SK-N-SH treated with all-trans-retinoic acid at 6 μM for 48 hours (cell line): ENCODE data around the gene ITCH.

Experiments
- ATAC-seq: fragments of 200-7000 bp; cut with Tn5 transposase; 3 replicates; pipeline ENCODE4 v1.9.1; 2020; ENCODE audit warnings: mild to moderate bottlenecking, moderate library complexity
- ARNTL ChIP-seq: fragments of 450-650 bp; formaldehyde crosslinking; IDR thresholded peaks from 2 replicates; pipeline ENCODE4 v1.5.0; 2020; ENCODE audit warnings: low read depth, mild to moderate bottlenecking, moderate library complexity, borderline replicate concordance
- BACH2 ChIP-seq: fragments of 250-450 bp; sonication (Bioruptor Pico); IDR thresholded peaks from 2 replicates; pipeline ENCODE4 v1.9.0; 2021; ENCODE audit warnings: mild to moderate bottlenecking, borderline replicate concordance
- CREB5 ChIP-seq: fragments of 250-450 bp; sonication (Bioruptor Pico); IDR thresholded peaks from 2 replicates; pipeline ENCODE4 v1.5.1; 2020; ENCODE audit warnings: low read depth, mild to moderate bottlenecking, moderate library complexity
- CSDC2 ChIP-seq: fragments of 250-450 bp; sonication (Bioruptor Pico); IDR thresholded peaks from 2 replicates; pipeline ENCODE4 v1.5.0; 2020; ENCODE audit warnings: mild to moderate bottlenecking, moderate library complexity
- ESRRG ChIP-seq: fragments of 250-450 bp; sonication (Bioruptor Pico); IDR thresholded peaks from 2 replicates; pipeline ENCODE4 v1.6.1; 2021; ENCODE audit warnings: mild to moderate bottlenecking
- GLIS3 ChIP-seq: fragments of 250-450 bp; sonication (Bioruptor Pico); IDR thresholded peaks from 2 replicates; pipeline ENCODE4 v1.5.0; 2020; ENCODE audit warnings: mild to moderate bottlenecking, moderate library complexity
- ISL1 ChIP-seq: fragments of 250-450 bp; sonication (Bioruptor Pico); IDR thresholded peaks from 2 replicates; pipeline ENCODE4 v2.1.2; 2022; ENCODE audit warnings: mild to moderate bottlenecking, moderate library complexity
- OSR1 ChIP-seq: fragments of 250-450 bp; sonication (Bioruptor Pico); IDR thresholded peaks from 2 replicates; pipeline ENCODE4 v1.8.0; 2022; ENCODE audit warnings: moderate library complexity, mild to moderate bottlenecking, inconsistent platforms
- POU6F1 ChIP-seq: fragments of 250-450 bp; sonication (Bioruptor Pico); IDR thresholded peaks from 2 replicates; pipeline ENCODE4 v1.8.0; 2021; ENCODE audit warnings: low read depth, mild to moderate bottlenecking, moderate library complexity, borderline replicate concordance
- RARB ChIP-seq: fragments of 250-450 bp; sonication (Bioruptor Pico); IDR thresholded peaks from 2 replicates; pipeline ENCODE4 v1.8.0; 2021; ENCODE audit warnings: mild to moderate bottlenecking, moderate library complexity
- SNAI2 ChIP-seq: fragments of 250-450 bp; sonication (Bioruptor Pico); IDR thresholded peaks from 2 replicates; pipeline ENCODE4 v1.5.0; 2020; ENCODE audit warnings: mild to moderate bottlenecking, moderate library complexity
- TCF4 ChIP-seq: fragments of 250-450 bp; sonication (Bioruptor Pico); IDR thresholded peaks from 2 replicates; pipeline ENCODE4 v1.8.0; 2021; ENCODE audit warnings: mild to moderate bottlenecking, moderate library complexity, borderline replicate concordance
- TOX ChIP-seq: fragments of 250-450 bp; sonication (Bioruptor Pico); IDR thresholded peaks from 2 replicates; pipeline ENCODE4 v1.8.0; 2021; ENCODE audit warnings: mild to moderate bottlenecking, moderate library complexity, borderline replicate concordance
- TSHZ2 ChIP-seq: fragments of 250-450 bp; sonication (Bioruptor Pico); IDR thresholded peaks from 2 replicates; pipeline ENCODE4 v1.5.0; 2020; ENCODE audit warnings: mild to moderate bottlenecking, moderate library complexity
- ZC3H10 ChIP-seq: fragments of 250-450 bp; sonication (Bioruptor Pico); IDR thresholded peaks from 2 replicates; pipeline ENCODE4 v1.5.1; 2021; ENCODE audit warnings: mild to moderate bottlenecking, moderate library complexity
- ZFP3 ChIP-seq: fragments of 250-450 bp; sonication (Bioruptor Pico); IDR thresholded peaks from 2 replicates; pipeline ENCODE4 v1.5.0; 2020; ENCODE audit warnings: mild to moderate bottlenecking, moderate library complexity
- ZFP30 ChIP-seq: fragments of 450-650 bp; formaldehyde crosslinking; IDR thresholded peaks from 2 replicates; pipeline ENCODE4 v1.5.0; 2022; ENCODE audit warnings: mild to moderate bottlenecking, moderate library complexity
- ZNF565 ChIP-seq: fragments of 450-650 bp; formaldehyde crosslinking; conservative IDR thresholded peaks from 2 replicates; pipeline ENCODE4 v1.5.0; 2020; ENCODE audit warnings: low read depth, mild to moderate bottlenecking, moderate library complexity
- ZNF70 ChIP-seq: fragments of 450-650 bp; formaldehyde crosslinking; IDR thresholded peaks from 2 replicates; pipeline ENCODE4 v1.5.0; 2020; ENCODE audit warnings: mild to moderate bottlenecking, moderate library complexity
- ZNF8 ChIP-seq: fragments of 450-650 bp; formaldehyde crosslinking; IDR thresholded peaks from 2 replicates; pipeline ENCODE4 v1.5.0; 2020; ENCODE audit warnings: mild to moderate bottlenecking, moderate library complexity
- TF ChIP-seq, protein P1 (sequence below): fragments of 250-450 bp; sonication (Bioruptor Pico); IDR thresholded peaks from 2 replicates; pipeline ENCODE4 v1.8.0; 2020; ENCODE audit warnings: mild to moderate bottlenecking, moderate library complexity, borderline replicate concordance
- TF ChIP-seq, protein P2 (sequence below): fragments of 250-450 bp; sonication (Bioruptor Pico); IDR thresholded peaks from 2 replicates; pipeline ENCODE4 v1.5.1; 2021; ENCODE audit warnings: mild to moderate bottlenecking, moderate library complexity

Gene ITCH

GRCh38 chr20:34531608-34532265 is 168.7 kb downstream of the ITCH start (continued):
- no peak for TF ChIP-seq ZC3H10

GRCh38 chr20:34532320-34532719 is 169.2 kb downstream of the ITCH start:
- TF ChIP-seq, protein P1, sequence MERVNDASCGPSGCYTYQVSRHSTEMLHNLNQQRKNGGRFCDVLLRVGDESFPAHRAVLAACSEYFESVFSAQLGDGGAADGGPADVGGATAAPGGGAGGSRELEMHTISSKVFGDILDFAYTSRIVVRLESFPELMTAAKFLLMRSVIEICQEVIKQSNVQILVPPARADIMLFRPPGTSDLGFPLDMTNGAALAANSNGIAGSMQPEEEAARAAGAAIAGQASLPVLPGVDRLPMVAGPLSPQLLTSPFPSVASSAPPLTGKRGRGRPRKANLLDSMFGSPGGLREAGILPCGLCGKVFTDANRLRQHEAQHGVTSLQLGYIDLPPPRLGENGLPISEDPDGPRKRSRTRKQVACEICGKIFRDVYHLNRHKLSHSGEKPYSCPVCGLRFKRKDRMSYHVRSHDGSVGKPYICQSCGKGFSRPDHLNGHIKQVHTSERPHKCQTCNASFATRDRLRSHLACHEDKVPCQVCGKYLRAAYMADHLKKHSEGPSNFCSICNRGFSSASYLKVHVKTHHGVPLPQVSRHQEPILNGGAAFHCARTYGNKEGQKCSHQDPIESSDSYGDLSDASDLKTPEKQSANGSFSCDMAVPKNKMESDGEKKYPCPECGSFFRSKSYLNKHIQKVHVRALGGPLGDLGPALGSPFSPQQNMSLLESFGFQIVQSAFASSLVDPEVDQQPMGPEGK: no peak
- TF ChIP-seq TCF4 (CRISPR knock-in tag) (no peak), ZFP3 (CRISPR knock-in tag) (no peak), ESRRG (CRISPR knock-in tag) (no peak), TOX (CRISPR knock-in tag) (no peak), RARB (no peak), ZFP30 (CRISPR knock-in tag) (no peak)
- TF ChIP-seq, protein P2, sequence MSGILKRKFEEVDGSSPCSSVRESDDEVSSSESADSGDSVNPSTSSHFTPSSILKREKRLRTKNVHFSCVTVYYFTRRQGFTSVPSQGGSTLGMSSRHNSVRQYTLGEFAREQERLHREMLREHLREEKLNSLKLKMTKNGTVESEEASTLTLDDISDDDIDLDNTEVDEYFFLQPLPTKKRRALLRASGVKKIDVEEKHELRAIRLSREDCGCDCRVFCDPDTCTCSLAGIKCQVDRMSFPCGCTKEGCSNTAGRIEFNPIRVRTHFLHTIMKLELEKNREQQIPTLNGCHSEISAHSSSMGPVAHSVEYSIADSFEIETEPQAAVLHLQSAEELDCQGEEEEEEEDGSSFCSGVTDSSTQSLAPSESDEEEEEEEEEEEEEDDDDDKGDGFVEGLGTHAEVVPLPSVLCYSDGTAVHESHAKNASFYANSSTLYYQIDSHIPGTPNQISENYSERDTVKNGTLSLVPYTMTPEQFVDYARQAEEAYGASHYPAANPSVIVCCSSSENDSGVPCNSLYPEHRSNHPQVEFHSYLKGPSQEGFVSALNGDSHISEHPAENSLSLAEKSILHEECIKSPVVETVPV (CRISPR knock-in tag): no peak
- TF ChIP-seq, all 23 proteins: peak for 0

GRCh38 chr20:34532756-34533155 is 169.7 kb downstream of the ITCH start:
- ATAC-seq: no peak

More at GRCh38 chr20:34532320-34532719, 169.2 kb downstream of the ITCH start:
- no peak for ATAC-seq

GRCh38 chr20:34534391-34535165 is 171.5 kb downstream of the ITCH start:
- no peak for ATAC-seq

More at GRCh38 chr20:34532756-34533155, 169.7 kb downstream of the ITCH start:
- no peak for TF ChIP-seq RARB
- TF ChIP-seq ZFP3 (CRISPR knock-in tag): no peak
- no peak for TF ChIP-seq ZNF70

More at GRCh38 chr20:34534391-34535165, 171.5 kb downstream of the ITCH start:
- TF ChIP-seq ZNF8 (no peak), POU6F1 (no peak), TOX (CRISPR knock-in tag) (no peak), SNAI2 (CRISPR knock-in tag) (no peak), TSHZ2 (no peak), RARB (no peak), ZNF565 (no peak), CREB5 (no peak), ZNF70 (no peak), GLIS3 (CRISPR knock-in tag) (no peak), ESRRG (CRISPR knock-in tag) (no peak), CSDC2 (CRISPR knock-in tag) (no peak), BACH2 (no peak), ISL1 (no peak), OSR1 (CRISPR knock-in tag) (no peak), ZFP3 (CRISPR knock-in tag) (no peak), ARNTL (CRISPR knock-in tag) (no peak), ZC3H10 (no peak)
- TF ChIP-seq, protein P2 (CRISPR knock-in tag): no peak
- TF ChIP-seq, protein P1: no peak
